ENCODE data around the gene E2F8. TPM values are rescaled to one million over a fixed set of nuclear protein-coding genes. Genes with fewer than 3 reads are reported as not detected.

The E2F8 gene
- total RNA-seq, 1 experiment from 2014 or later, result 11.3 TPM

DNA sequence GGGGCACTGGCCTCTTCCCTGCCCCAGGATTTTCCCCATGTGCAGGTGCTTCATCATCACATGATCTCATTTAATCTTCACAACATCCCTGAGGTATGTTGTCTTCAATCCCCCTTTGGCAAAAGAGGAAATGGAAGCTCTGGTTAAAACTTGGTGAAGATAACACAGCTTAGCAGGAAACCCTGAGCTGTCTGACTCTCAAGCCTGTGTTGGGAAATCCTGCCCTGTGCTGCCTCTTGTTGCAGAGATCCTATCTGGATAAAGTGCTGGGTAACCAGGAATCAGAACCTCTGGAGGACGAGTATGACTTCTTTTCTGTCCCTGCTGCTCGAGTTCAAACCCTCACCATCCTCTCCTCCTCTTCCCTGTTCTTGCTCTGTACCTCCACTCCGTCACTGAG is 13.1 kb upstream of the E2F8 start:
- no peak overlapping the region for H3K14ac ChIP-seq (ENCODE audit: insufficient read depth, low read length)
- no peaks in the 10 kb centered on the region for H3K79me1 ChIP-seq (ENCODE audit: insufficient read depth, low read depth, low read length, poor library complexity, severe bottlenecking)
- H3K27me3 ChIP-seq (ENCODE audit: insufficient read depth, low read length), result no peaks in the 10 kb centered on the region
- H3K79me2 ChIP-seq (ENCODE audit: insufficient read depth, low read length), result no peaks in the 10 kb centered on the region
- H3K4me1 Mint-ChIP-seq, result 0 out of 4 replicates have a peak, but pooled peaks cover 0 to 3% of the 10 kb centered on the region in 2 experiments
- no peak overlapping the region for H2BK120ac ChIP-seq (ENCODE audit: low read depth, low read length, poor library complexity, severe bottlenecking)
- H3K4me3 Mint-ChIP-seq, result no peak overlapping the region; a peak in 1 of 5 replicates
- no peak overlapping the region for H3T11ph ChIP-seq (ENCODE audit: low read length)
- H3K56ac ChIP-seq (ENCODE audit: insufficient read length, low read depth, low read length), result no peak overlapping the region
- H2BK15ac ChIP-seq (ENCODE audit: low read depth, low read length), result no peak overlapping the region
- DNase-seq, result no peak
- no CpG with 5 or more reads among the region's 3 CpGs for WGBS (ENCODE audit: extremely low coverage, insufficient read length, low lambda C conversion rate)
- H2BK5ac ChIP-seq (ENCODE audit: insufficient read length, low read length), result no peak overlapping the region
- H3K4me1 ChIP-seq (ENCODE audit: insufficient read depth, low read length), result no peaks in the 10 kb centered on the region
- no peak overlapping the region for H2BK12ac ChIP-seq (ENCODE audit: insufficient read length, low read depth, low read length)
- no peak overlapping the region for H3K4me2 ChIP-seq (ENCODE audit: insufficient read depth, insufficient read length, low read length)
- H3K27me3 Mint-ChIP-seq (ENCODE audit: low read depth), result peaks cover 21% of the 10 kb centered on the region
- H3K18ac ChIP-seq (ENCODE audit: insufficient read length, low read depth, low read length), result no peak overlapping the region
- no peak overlapping the region for H4K8ac ChIP-seq (replicated peaks; ENCODE audit: insufficient read length, low read depth, low read length)
- H3K9me3 Mint-ChIP-seq, result peaks cover 13 to 21% of the 10 kb centered on the region in 2 experiments
- TF ChIP-seq, protein P1, sequence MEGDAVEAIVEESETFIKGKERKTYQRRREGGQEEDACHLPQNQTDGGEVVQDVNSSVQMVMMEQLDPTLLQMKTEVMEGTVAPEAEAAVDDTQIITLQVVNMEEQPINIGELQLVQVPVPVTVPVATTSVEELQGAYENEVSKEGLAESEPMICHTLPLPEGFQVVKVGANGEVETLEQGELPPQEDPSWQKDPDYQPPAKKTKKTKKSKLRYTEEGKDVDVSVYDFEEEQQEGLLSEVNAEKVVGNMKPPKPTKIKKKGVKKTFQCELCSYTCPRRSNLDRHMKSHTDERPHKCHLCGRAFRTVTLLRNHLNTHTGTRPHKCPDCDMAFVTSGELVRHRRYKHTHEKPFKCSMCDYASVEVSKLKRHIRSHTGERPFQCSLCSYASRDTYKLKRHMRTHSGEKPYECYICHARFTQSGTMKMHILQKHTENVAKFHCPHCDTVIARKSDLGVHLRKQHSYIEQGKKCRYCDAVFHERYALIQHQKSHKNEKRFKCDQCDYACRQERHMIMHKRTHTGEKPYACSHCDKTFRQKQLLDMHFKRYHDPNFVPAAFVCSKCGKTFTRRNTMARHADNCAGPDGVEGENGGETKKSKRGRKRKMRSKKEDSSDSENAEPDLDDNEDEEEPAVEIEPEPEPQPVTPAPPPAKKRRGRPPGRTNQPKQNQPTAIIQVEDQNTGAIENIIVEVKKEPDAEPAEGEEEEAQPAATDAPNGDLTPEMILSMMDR (conservative IDR thresholded peaks at IDR 0.05), result no peak
- no peaks in the 10 kb centered on the region for H3K9me3 ChIP-seq (ENCODE audit: control insufficient read depth, low read depth, low read length)
- no peak overlapping the region for H4K5ac ChIP-seq (ENCODE audit: insufficient read length, low read depth, low read length)
- H2BK20ac ChIP-seq (ENCODE audit: low read depth, low read length, poor library complexity, severe bottlenecking), result no peak overlapping the region
- no peak overlapping the region for H2AK5ac ChIP-seq (ENCODE audit: insufficient read length, low read length)
- no peak overlapping the region for H3K27ac Mint-ChIP-seq
- no peak overlapping the region for H2AFZ ChIP-seq (ENCODE audit: low read length)
- H3K27ac ChIP-seq (ENCODE audit: insufficient read length, low read depth, low read length), result no peak overlapping the region
- H3K23ac ChIP-seq (ENCODE audit: insufficient read length, low read depth, low read length), result no peak overlapping the region
- peaks cover 1 to 13% (median 3%) of the 10 kb centered on the region in 3 experiments; a peak in 5 of 7 replicates for H3K36me3 Mint-ChIP-seq (ENCODE audit: insufficient read depth in 1 of 3, low read depth in 3 of 3)
- H3K4ac ChIP-seq (ENCODE audit: low read depth, low read length), result no peak overlapping the region
- H4K91ac ChIP-seq (ENCODE audit: insufficient read length, low read depth, low read length), result no peak overlapping the region
- no peaks in the 10 kb centered on the region for H4K20me1 ChIP-seq (ENCODE audit: control insufficient read depth, insufficient read depth, insufficient read length)
- no peaks in the 10 kb centered on the region for H3K23me2 ChIP-seq (ENCODE audit: insufficient read length, low read depth, low read length, poor library complexity, severe bottlenecking)
- no peak overlapping the region for H3K9ac ChIP-seq (ENCODE audit: extremely low read depth, insufficient read length, low read length)
